Stimulated activated CD4-positive, alpha-beta T cell treated with anti-CD3 and anti-CD28 coated beads, TNF-alpha, amount 100 ng/mL, for 24 hours (primary cell): ENCODE measurements around the gene SOD3.

Source experiments
- DNase-seq, 3 experiments: peaks; one replicate each; pipeline ENCODE4 v3.0.0-alpha.2; 2020; ENCODE audit warnings: low read depth in 3 of 3

Gene SOD3, protein sequence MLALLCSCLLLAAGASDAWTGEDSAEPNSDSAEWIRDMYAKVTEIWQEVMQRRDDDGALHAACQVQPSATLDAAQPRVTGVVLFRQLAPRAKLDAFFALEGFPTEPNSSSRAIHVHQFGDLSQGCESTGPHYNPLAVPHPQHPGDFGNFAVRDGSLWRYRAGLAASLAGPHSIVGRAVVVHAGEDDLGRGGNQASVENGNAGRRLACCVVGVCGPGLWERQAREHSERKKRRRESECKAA

GRCh38 chr4:24794916-24795665 lies at the start of gene SOD3:
Gene SOD3 (plus strand): TSS chr4:24795573. CDS start chr4:24799522, 3,949 bp downstream.
- no peak for DNase-seq

- DNase-seq: no peak
These were observed 48.0 kb upstream of the SOD3 start for GRCh38 chr4:24747234-24747975.

GRCh38 chr4:24748023-24748422 lies 47.4 kb upstream of the SOD3 start:
- DNase-seq: no peak

- no peak for DNase-seq
These were observed 46.5 kb upstream of the SOD3 start for GRCh38 chr4:24748758-24749350.

GRCh38 chr4:24750106-24750505 lies 45.3 kb upstream of the SOD3 start:
- DNase-seq: no peak

GRCh38 chr4:24751926-24752539 lies 43.3 kb upstream of the SOD3 start:
- no peak for DNase-seq

GRCh38 chr4:24753519-24753918 lies 41.9 kb upstream of the SOD3 start:
- DNase-seq: no peak

DNA sequence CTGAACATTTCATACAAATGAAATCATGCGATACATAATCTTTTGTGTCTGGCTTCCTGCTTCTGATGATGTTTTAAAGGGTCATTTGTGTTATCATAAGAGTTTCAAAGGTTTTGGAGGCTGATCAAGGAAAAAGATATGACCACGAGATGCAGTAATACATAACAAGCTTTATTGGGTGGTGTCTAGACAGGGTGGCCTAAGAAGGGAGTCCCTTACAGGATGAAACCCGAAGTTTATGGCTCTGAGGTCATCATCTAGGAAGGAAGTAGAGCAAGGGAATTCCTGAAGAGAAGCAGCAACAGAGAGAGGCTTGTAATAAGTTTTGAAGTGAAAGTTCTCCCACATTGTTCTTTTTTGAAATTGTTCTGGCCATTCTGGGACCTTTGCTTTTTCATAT lies 40.8 kb upstream of the SOD3 start:
- no peak for DNase-seq

DNA sequence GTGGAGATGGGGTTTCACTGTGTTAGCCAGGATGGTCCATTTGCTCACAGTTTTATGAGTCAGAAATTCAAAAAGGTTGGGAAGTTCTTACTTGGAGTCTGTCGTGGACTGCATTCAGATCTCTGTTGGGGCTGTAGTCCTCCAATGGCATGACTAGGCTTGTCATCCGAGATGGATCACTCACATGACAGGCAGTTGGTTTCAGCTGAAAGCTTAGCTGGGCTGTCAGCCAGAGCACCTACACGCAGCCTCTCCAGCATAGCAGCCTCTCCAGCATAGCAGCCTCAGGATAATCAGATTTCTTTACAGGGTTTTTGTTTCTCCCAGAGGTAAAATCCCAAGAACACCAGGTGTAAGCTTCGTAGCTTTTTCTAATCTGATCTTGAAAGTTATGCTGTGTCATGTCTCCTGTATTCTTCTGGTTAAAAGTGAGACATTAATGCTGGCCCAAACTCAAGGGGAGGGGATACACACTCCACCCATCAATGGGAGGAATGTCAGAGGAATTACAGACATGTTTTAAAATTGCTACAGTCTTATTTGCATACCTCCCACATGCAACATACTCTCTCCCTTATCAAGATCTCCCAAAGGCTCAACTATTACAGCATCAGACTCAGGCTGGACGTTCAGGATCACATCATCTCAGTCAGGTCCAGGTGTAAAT lies 31.6 kb upstream of the SOD3 start:
- no peak for DNase-seq

DNA sequence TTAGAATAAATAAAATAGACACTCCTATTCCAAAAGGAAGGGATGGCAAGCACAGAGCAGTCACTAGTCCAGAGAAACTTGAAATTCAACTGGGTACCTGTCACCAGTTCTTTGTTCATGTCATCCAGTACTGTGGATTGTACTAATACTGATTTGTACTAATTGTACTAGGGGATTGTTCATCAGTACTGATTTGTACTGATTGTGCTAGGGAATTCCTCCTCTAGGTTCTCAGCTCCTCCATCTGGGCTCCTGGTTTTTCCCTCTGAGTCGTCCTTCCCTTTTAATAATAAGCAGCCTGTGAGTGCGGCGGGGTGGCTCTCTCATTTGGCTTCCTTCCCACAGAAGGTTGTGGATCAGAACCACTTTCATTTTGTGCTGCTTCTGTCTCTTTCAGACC lies 31.0 kb upstream of the SOD3 start:
- DNase-seq: no peak

- DNase-seq: no peak
These were observed 29.9 kb upstream of the SOD3 start for GRCh38 chr4:24765376-24765988.

DNA sequence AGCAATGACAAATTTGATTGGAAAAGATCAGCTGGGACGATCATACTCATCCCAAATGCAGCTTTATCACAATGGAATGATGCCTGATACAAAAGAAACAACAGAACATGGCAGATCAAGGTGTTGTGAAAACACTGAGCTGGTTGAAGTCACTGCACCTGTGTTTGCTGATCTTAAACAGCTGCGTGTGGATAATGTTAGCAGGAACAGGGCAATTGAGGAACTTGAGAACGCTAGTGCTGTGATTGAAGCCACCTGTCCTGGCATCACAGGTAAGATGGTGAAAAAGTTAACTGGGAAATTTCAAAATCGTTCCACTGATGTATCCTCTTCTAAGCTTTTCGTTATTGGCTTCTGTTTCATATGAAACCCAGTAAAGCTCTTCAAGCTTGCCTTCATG lies 27.4 kb upstream of the SOD3 start:
- no peak for DNase-seq

DNA sequence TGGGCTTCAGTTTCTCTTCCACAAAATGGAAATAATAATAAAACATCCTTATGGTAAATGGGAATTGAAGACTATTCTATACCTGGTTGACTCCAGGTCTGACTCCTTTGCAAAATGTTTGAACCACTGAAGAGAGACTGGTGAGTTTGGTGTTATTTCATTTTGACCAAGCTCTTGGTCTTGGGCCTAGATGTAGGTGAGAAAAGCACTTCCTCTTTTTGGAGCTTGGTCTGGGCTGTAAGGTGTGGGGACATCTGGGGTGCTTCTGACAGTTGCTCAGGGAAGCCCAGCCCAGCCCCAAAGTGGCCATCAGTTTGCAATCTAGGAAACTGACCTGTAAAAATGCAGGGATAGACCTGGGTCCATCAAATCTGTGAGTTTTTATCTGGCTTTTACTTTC lies 26.8 kb upstream of the SOD3 start:
- no peak for DNase-seq

GRCh38 chr4:24769571-24769970 lies 25.8 kb upstream of the SOD3 start:
- DNase-seq: no peak

- no peak for DNase-seq
These were observed 25.3 kb upstream of the SOD3 start for GRCh38 chr4:24770032-24770584.

DNA sequence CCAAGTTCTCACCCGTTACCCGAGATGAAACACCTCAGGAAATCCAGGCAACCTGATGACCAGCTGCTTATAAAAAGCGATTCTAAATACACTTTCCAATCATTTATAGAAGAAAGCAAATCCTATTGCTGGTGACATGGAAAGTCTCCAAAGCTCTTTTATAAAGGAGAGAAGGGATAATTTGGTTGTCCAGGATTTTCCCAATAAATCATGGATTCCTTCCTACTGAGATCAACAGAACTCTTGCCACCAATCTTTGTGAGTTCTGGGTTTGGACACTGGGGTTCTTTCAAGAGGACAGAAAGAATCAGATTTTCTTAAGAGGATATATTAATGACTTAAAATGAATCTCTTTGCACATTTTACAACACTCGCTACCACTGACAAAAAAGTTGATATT lies 24.7 kb upstream of the SOD3 start:
- DNase-seq: no peak

DNA sequence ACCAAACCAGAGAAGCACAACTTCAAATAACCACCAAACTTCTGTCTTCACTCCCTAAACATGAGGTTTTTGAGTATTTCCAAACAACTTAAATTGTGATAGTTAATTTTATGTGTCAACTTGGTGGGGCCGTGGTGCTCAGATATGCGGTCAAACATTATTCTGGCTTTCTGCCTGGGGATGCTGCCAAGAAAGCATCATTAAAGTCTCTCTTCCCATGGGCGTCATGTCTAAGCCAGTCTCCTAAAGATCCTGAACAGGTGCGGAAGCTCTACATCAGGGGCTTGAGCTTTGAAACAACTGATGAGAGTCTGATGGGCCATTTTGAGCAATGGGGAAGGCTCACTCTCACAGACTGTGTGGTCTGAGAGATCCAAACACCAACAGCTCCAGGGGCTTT lies 24.1 kb upstream of the SOD3 start:
- DNase-seq: no peak

GRCh38 chr4:24772061-24772705 lies 23.2 kb upstream of the SOD3 start:
- DNase-seq: no peak

DNA sequence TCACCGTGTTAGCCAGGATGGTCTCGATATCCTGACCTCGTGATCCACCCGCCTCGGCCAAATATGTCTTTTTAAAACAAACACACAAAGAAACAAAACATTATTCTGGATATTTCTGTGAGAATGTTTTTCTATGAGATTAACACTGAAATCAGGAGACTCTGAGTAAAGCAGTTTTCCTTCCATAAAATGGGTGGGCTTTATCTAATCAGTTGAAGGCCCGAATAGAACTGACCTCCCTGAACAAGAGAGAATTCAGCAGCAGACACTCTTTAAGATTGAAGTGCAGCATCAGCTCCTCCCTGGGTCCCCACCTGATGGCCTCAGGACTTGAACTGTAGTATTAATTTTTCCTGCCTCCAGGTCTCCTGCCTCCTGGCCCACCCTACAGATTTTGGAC lies 22.4 kb upstream of the SOD3 start:
- no peak for DNase-seq

- DNase-seq: no peak
These were observed 20.9 kb upstream of the SOD3 start for GRCh38 chr4:24774452-24774851.
